Testis (tissue), 2 donors: ENCODE results near the gene IMP4.

Experiments used
- CTCF ChIP-seq, 3 experiments: fragments of 450-650 bp in 2 of 3; fragments of 200-600 bp in 1 of 3; sonication (generic) in 1 of 3; IDR thresholded peaks; one replicate each; pipeline ENCODE4 v1.5.1; 2016 to 2019; ENCODE audit warnings: antibody characterized with exemption in 3 of 3, mild to moderate bottlenecking in 2 of 3, moderate library complexity in 1 of 3
- POLR2A ChIP-seq: fragments of 450-650 bp; IDR thresholded peaks from one replicate; pipeline ENCODE4 v1.6.1; 2017; ENCODE audit warnings: antibody characterized with exemption, mild to moderate bottlenecking, moderate library complexity

GRCh38 chr2:130316596-130316995, 26.1 kb upstream of the IMP4 start:
- TF ChIP-seq CTCF (IDR thresholded peaks at IDR 0.05) (no peak), POLR2A (no peak)
